Measurements from ENCODE around the gene CPNE4.
"Not testable (repeated sequence)": the region's sequence is repeated elsewhere in the genome, so short reads cannot be mapped to it uniquely, and the experiment has no call there.

Gene CPNE4

DNA sequence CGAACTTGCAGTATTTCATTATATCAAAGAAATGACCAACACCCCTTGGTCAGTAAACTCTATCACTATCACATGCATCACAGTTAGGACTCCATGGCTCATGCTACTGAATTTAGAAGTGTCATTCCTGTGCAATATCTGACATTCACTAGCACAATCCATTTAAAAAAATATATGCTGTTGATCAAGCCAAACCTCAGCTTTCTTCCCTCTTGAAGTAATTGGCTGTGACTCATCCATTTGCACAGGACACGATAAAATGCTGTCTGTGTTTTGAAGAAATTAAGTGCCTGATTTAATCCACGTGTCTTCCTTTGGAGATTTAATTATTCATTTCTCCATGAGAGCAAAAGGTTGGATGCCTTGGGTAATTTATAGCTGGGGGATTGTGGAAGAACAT is 38.9 kb downstream of the CPNE4 start:
- no peaks in the 10 kb centered on the region for H3K9me3 ChIP-seq (ENCODE audit: low read length)
- no peaks in the 10 kb centered on the region for H3K27me3 ChIP-seq (ENCODE audit: control insufficient read depth in 1 of 2, insufficient read depth in 2 of 2, low read length in 2 of 2)
- H3K9ac ChIP-seq (ENCODE audit: low read length) = no peak overlapping the region

GRCh38 chr3:131989318-131989717 is 45.5 kb downstream of the CPNE4 start:
- no peaks in the 10 kb centered on the region for H3K9me3 ChIP-seq (ENCODE audit: low read length)
- no peak overlapping the region for H3K4me3 ChIP-seq (ENCODE audit: low read depth in 1 of 2, low read length in 2 of 2)
- H3K9ac ChIP-seq (ENCODE audit: low read length) = no peak overlapping the region
- no peaks in the 10 kb centered on the region for H3K4me1 ChIP-seq (ENCODE audit: insufficient read depth, low read length)
- H3K27ac ChIP-seq (ENCODE audit: low read depth, low read length) = no peak overlapping the region
- H3K36me3 ChIP-seq (ENCODE audit: insufficient read depth, low read length) = no peaks in the 10 kb centered on the region
- H3K27me3 ChIP-seq (ENCODE audit: control insufficient read depth in 1 of 2, insufficient read depth in 2 of 2, low read length in 2 of 2) = no peaks in the 10 kb centered on the region

More for the DNA sequence above, 38.9 kb downstream of the CPNE4 start:
- Histone ChIP-seq H3K36me3 (ENCODE audit: insufficient read depth, low read length) (no peaks in the 10 kb centered on the region), H3K4me1 (ENCODE audit: insufficient read depth, low read length) (no peaks in the 10 kb centered on the region), H3K4me3 (ENCODE audit: low read depth in 1 of 2, low read length in 2 of 2) (no peak overlapping the region), H3K27ac (ENCODE audit: low read depth, low read length) (no peak overlapping the region)

- H3K27ac ChIP-seq (ENCODE audit: low read depth, low read length) = no peak overlapping the region
- H3K9me3 ChIP-seq (ENCODE audit: low read length) = no peaks in the 10 kb centered on the region
- no peak overlapping the region for H3K4me3 ChIP-seq (ENCODE audit: low read depth in 1 of 2, low read length in 2 of 2)
Observed at GRCh38 chr3:131988209-131988608, 46.6 kb downstream of the CPNE4 start.

GRCh38 chr3:131983689-131984088 is 51.1 kb downstream of the CPNE4 start:
- Histone ChIP-seq H3K36me3 (ENCODE audit: insufficient read depth, low read length) (no peaks in the 10 kb centered on the region), H3K4me1 (ENCODE audit: insufficient read depth, low read length) (no peaks in the 10 kb centered on the region), H3K9ac (ENCODE audit: low read length) (no peak overlapping the region), H3K27me3 (ENCODE audit: control insufficient read depth in 1 of 2, insufficient read depth in 2 of 2, low read length in 2 of 2) (no peaks in the 10 kb centered on the region), H3K4me3 (ENCODE audit: low read depth in 1 of 2, low read length in 2 of 2) (no peak overlapping the region), H3K9me3 (ENCODE audit: low read length) (no peaks in the 10 kb centered on the region), H3K27ac (ENCODE audit: low read depth, low read length) (no peak overlapping the region)

More at GRCh38 chr3:131988209-131988608, 46.6 kb downstream of the CPNE4 start:
- no peaks in the 10 kb centered on the region for H3K27me3 ChIP-seq (ENCODE audit: control insufficient read depth in 1 of 2, insufficient read depth in 2 of 2, low read length in 2 of 2)
- H3K9ac ChIP-seq (ENCODE audit: low read length) = no peak overlapping the region
- no peaks in the 10 kb centered on the region for H3K4me1 ChIP-seq (ENCODE audit: insufficient read depth, low read length)
- no peaks in the 10 kb centered on the region for H3K36me3 ChIP-seq (ENCODE audit: insufficient read depth, low read length)

GRCh38 chr3:131981323-131981722 is 53.5 kb downstream of the CPNE4 start:
- Histone ChIP-seq H3K9ac (ENCODE audit: low read length) (no peak overlapping the region), H3K4me3 (ENCODE audit: low read depth in 1 of 2, low read length in 2 of 2) (no peak overlapping the region), H3K27ac (ENCODE audit: low read depth, low read length) (no peak overlapping the region), H3K36me3 (ENCODE audit: insufficient read depth, low read length) (no peaks in the 10 kb centered on the region), H3K9me3 (ENCODE audit: low read length) (no peaks in the 10 kb centered on the region), H3K4me1 (ENCODE audit: insufficient read depth, low read length) (no peaks in the 10 kb centered on the region), H3K27me3 (ENCODE audit: control insufficient read depth in 1 of 2, insufficient read depth in 2 of 2, low read length in 2 of 2) (no peaks in the 10 kb centered on the region)

DNA sequence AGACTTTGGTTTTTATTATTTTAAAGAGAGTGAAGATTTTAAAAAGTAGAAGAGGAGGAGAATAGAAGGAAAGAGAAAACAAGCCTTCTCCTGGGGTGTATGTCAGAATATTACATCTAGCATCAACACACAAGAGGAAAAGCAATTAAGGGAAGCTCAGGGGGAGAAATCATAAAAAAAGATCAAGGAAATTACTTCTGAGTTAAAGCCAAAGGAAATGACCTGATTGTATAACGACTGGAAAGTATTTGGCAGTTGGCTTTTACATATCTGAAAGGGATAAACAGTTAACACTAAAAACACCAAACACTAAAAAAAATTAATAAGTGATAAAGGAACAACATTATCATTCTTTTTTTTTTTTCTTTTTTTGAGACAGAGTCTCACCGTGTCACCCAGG is 58.4 kb downstream of the CPNE4 start:
- H3K9ac ChIP-seq (ENCODE audit: low read length) = no peak overlapping the region
- no peak overlapping the region for H3K4me3 ChIP-seq (ENCODE audit: low read depth in 1 of 2, low read length in 2 of 2)
- no peaks in the 10 kb centered on the region for H3K9me3 ChIP-seq (ENCODE audit: low read length)
- H3K27me3 ChIP-seq (ENCODE audit: control insufficient read depth in 1 of 2, insufficient read depth in 2 of 2, low read length in 2 of 2) = no peaks in the 10 kb centered on the region
- no peak overlapping the region for H3K27ac ChIP-seq (ENCODE audit: low read depth, low read length)
- no peaks in the 10 kb centered on the region for H3K36me3 ChIP-seq (ENCODE audit: insufficient read depth, low read length)
- H3K4me1 ChIP-seq (ENCODE audit: insufficient read depth, low read length) = no peaks in the 10 kb centered on the region

DNA sequence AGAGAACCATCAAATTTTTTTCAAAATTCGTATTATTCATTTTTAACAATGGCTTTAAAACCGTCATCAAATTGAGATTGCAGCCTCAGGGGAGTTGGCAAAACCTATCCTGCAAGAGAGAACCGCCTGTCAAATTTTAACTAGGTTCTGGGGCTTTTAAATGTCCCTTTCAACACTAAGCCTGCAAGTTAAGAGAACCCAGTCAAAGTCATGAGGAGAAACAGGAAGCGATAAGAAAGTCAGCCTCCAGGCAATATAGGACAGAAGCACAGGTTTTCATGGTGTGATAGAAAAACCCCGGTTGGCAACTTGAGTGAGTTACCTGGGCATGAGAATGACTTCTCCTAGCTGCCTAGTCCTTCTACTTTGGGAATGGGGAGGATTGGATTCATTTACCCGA is 59.8 kb downstream of the CPNE4 start:
- Histone ChIP-seq H3K27ac (ENCODE audit: low read depth, low read length) (no peak overlapping the region), H3K27me3 (ENCODE audit: control insufficient read depth in 1 of 2, insufficient read depth in 2 of 2, low read length in 2 of 2) (no peaks in the 10 kb centered on the region), H3K36me3 (ENCODE audit: insufficient read depth, low read length) (no peaks in the 10 kb centered on the region), H3K9me3 (ENCODE audit: low read length) (no peaks in the 10 kb centered on the region), H3K9ac (ENCODE audit: low read length) (no peak overlapping the region), H3K4me1 (ENCODE audit: insufficient read depth, low read length) (no peaks in the 10 kb centered on the region), H3K4me3 (ENCODE audit: low read depth in 1 of 2, low read length in 2 of 2) (no peak overlapping the region)

GRCh38 chr3:131973731-131974130 is 61.1 kb downstream of the CPNE4 start:
- no peak overlapping the region for H3K9ac ChIP-seq (ENCODE audit: low read length)
- no peak overlapping the region for H3K27ac ChIP-seq (ENCODE audit: low read depth, low read length)

GRCh38 chr3:131972550-131972949 is 62.3 kb downstream of the CPNE4 start:
- Histone ChIP-seq H3K9ac (ENCODE audit: low read length) (no peak overlapping the region), H3K4me1 (ENCODE audit: insufficient read depth, low read length) (no peaks in the 10 kb centered on the region), H3K27me3 (ENCODE audit: control insufficient read depth in 1 of 2, insufficient read depth in 2 of 2, low read length in 2 of 2) (no peaks in the 10 kb centered on the region), H3K27ac (ENCODE audit: low read depth, low read length) (no peak overlapping the region), H3K4me3 (ENCODE audit: low read depth in 1 of 2, low read length in 2 of 2) (no peak overlapping the region), H3K9me3 (ENCODE audit: low read length) (no peaks in the 10 kb centered on the region), H3K36me3 (ENCODE audit: insufficient read depth, low read length) (no peaks in the 10 kb centered on the region)

More at GRCh38 chr3:131973731-131974130, 61.1 kb downstream of the CPNE4 start:
- Histone ChIP-seq H3K4me1 (ENCODE audit: insufficient read depth, low read length) (no peaks in the 10 kb centered on the region), H3K36me3 (ENCODE audit: insufficient read depth, low read length) (no peaks in the 10 kb centered on the region), H3K9me3 (ENCODE audit: low read length) (no peaks in the 10 kb centered on the region), H3K4me3 (ENCODE audit: low read depth in 1 of 2, low read length in 2 of 2) (no peak overlapping the region), H3K27me3 (ENCODE audit: control insufficient read depth in 1 of 2, insufficient read depth in 2 of 2, low read length in 2 of 2) (no peaks in the 10 kb centered on the region)

DNA sequence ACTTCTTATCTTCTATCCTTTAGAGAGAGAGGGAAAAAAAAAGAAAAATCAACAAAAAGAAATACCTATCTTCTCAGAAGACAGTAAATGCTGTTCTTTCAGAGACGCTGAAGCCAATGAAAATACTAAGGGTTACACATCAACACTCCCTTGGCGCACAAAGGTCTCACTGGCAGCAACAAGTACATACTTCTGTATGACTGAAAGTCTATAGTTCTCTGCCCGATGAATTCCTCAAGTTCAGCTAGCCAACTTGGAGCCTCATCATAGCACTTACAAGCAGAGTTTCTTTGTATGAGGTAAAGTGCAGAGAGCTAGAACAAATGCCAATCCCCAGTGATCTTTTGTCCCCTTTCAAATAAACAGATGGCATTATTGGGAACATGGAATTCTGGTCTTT is 62.7 kb downstream of the CPNE4 start:
- no peak overlapping the region for H3K27ac ChIP-seq (ENCODE audit: low read depth, low read length)
- no peak overlapping the region for H3K4me3 ChIP-seq (ENCODE audit: low read depth in 1 of 2, low read length in 2 of 2)
- no peak overlapping the region for H3K9ac ChIP-seq (ENCODE audit: low read length)
- H3K9me3 ChIP-seq (ENCODE audit: low read length) = no peaks in the 10 kb centered on the region
- H3K4me1 ChIP-seq (ENCODE audit: insufficient read depth, low read length) = no peaks in the 10 kb centered on the region
- H3K27me3 ChIP-seq (ENCODE audit: control insufficient read depth in 1 of 2, insufficient read depth in 2 of 2, low read length in 2 of 2) = no peaks in the 10 kb centered on the region
- no peaks in the 10 kb centered on the region for H3K36me3 ChIP-seq (ENCODE audit: insufficient read depth, low read length)

DNA sequence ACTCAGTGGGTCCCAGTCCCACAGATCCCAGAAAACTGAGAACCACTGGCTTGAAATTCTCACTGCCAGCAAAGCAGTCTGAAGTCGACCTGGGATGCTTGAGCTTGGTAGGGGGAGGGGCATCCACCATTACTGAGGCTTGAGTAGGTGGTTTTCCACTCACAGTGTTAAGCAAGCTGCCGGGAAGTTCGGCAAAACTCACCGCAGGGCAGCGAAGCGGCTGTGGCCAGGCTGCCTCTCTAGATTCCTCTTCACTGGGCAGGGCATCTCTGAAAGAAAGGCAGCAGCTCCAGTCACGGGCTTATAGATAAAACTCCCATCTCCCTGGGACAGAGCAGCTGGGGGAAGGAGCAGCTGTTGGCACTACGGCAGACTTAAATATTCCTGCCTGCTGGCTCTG is 71.4 kb downstream of the CPNE4 start:
- H3K4me1 ChIP-seq (ENCODE audit: insufficient read depth, low read length); H3K36me3 ChIP-seq (ENCODE audit: insufficient read depth, low read length); H3K27me3 ChIP-seq (ENCODE audit: control insufficient read depth in 1 of 2, insufficient read depth in 2 of 2, low read length in 2 of 2); H3K4me3 ChIP-seq (ENCODE audit: low read depth in 1 of 2, low read length in 2 of 2); H3K9me3 ChIP-seq (ENCODE audit: low read length); H3K9ac ChIP-seq (ENCODE audit: low read length); H3K27ac ChIP-seq (ENCODE audit: low read depth, low read length): not testable (repeated sequence)

- Histone ChIP-seq H3K4me3 (ENCODE audit: low read depth in 1 of 2, low read length in 2 of 2) (no peak overlapping the region), H3K9me3 (ENCODE audit: low read length) (no peaks in the 10 kb centered on the region), H3K9ac (ENCODE audit: low read length) (no peak overlapping the region), H3K36me3 (ENCODE audit: insufficient read depth, low read length) (no peaks in the 10 kb centered on the region), H3K27ac (ENCODE audit: low read depth, low read length) (no peak overlapping the region), H3K4me1 (ENCODE audit: insufficient read depth, low read length) (no peaks in the 10 kb centered on the region), H3K27me3 (ENCODE audit: control insufficient read depth in 1 of 2, insufficient read depth in 2 of 2, low read length in 2 of 2) (no peaks in the 10 kb centered on the region)
Observed at GRCh38 chr3:131962982-131963381, 71.8 kb downstream of the CPNE4 start.
